Glomerular endothelial cell (primary cell): ENCODE results near the gene FAM120A. TPM values are rescaled to one million over a fixed set of nuclear protein-coding genes. Genes with fewer than 3 reads are reported as not detected.

Source experiments
- DNase-seq: peaks from one replicate; pipeline ENCODE4 v3.0.0-alpha.2; 2011; ENCODE audit warnings: low read depth, low spot score; ENCODE audit errors: extremely low read depth
- total RNA-seq: library from RNA; depleted of rRNA; stranded (reverse); fragments of >200 nt; gene quantifications from 2 replicates; pipeline ENCODE4 v1.2.3, GENCODE V29; 2015

Gene FAM120A
- total RNA-seq, 1 donor from 2014 or later, result 99.2 TPM

DNA sequence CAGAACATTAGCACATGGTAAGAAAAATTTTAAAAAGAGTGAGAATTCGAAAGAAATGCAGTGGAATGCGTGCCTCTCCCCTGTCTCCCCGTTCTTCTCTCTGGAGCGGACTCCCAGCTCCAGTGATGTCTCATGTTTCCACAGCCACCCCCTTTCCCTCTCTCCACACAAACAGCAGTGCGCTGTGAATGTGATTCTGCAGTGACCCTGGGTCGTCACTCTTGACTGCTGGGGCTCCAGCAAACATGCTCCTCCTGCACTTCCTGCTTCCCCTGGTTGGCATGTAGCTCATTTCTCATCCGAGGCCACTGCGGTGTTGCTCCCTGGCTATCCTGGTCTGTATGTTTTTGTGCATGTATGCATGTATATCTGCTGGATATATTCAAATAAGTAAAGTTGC lies 138.2 kb downstream of the FAM120A start:
- DNase-seq, result no peak

DNA sequence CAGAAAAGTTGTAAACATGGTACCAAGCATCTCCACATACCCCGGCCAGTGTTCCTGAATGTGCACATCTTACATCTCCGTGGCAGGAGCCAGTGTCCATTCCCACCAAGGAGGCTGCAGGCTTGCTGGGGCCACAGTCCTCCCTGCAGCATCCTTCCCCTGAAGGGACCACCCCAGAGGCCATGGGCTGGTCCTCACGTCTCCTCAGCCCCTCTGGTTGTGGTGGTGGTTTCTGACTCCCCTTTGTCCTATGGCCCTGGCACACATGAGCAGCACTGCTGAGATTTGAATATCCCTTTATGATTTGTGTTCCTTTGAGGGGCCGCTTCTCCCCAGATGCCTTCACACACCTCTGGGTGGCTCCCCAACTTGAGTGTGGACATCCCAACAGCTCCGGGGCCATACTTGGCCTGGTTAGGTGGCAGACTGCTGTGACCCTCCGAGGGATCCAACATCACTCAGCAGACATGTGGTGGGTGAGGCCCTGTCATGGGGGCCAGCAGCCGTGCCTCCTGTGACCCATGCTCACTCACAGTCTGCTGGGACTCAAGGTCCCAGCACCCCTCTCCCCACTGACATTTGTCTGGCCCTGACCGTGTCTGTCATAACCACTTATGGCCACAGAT lies 139.2 kb downstream of the FAM120A start:
- DNase-seq, result no peak

DNA sequence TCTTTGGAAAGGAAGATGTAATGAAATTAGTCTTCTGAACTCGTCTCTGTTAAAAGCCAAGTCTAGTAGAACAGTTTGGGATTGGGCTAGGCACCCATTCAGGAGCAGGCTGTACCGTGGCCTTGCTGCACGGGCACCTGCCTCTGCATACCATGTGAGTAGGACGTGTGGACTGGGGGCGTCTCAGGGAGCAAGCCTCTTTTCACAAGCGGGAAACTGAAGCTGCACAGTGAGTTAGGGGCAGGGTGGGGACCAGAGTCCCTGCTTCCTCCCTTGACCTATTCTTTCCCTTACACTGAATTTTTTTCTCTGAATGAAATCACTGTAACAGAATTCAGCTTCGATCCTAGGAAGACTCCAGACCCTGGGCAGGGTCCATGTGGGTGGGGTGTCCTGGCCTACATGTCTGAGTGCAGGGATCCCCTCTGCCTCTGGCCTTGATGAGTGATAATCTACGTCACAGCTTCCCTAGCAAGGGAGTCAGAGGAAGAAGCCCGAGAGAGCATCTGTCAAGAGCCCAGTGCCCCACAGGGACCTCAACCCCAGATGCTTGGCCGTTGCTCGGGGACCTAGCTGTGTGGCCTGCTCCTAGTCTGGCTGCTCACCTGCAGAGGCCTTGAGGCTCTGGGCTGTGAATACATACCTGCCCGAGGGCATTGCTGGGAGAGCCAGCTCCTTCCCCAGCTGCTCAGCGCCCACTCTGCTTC lies 140.0 kb downstream of the FAM120A start:
- no peak for DNase-seq

DNA sequence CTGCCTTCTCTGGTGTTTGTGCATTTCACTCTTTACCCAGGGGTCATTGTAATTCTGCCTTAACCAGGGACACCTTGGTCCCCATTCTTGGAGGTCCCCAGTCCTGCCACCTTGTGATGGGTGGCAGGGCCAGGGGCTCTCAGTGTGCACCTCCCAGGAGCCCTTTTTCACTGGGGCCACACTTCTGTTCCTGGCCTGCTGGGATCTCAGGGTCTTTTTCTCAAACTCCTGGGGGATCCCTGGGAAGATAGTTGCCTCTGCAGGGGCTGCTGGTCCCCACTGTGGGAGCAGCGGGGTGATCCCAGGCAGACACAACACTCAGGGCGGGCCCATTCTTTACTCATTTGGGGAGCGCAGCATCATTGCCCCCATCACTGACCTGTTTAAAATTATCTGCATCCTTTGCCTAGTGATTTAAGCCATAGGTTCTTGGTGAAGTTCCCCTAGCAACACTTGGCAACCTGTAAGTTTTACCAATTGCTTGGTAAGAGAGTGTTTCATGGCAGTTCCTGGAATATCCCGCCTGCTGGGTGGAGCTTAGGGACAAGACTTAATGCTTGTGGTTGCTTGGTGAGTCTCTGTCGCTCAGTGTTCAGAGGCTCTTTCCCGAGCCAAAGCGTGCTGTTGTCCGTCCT lies 140.6 kb downstream of the FAM120A start:
- DNase-seq, result no peak

DNA sequence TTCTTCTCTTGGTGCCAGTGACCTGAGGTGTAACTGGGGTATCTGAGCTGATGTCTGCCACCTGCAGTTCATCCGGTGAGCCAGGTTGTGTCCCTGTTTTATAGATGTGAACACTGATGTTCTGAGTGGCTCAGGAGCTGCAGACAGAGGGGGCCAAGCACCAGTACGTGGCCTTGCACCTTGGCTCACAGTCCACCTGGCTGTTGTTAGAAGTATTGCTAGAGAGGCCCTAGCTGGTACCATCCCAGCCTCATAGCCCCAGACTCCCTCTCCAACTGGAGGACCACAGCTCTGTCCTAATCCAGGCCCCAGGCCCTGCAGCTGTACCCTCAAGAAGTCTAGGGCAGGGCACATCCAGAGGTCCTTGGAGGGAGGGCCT lies 141.1 kb downstream of the FAM120A start:
- no peak for DNase-seq

DNA sequence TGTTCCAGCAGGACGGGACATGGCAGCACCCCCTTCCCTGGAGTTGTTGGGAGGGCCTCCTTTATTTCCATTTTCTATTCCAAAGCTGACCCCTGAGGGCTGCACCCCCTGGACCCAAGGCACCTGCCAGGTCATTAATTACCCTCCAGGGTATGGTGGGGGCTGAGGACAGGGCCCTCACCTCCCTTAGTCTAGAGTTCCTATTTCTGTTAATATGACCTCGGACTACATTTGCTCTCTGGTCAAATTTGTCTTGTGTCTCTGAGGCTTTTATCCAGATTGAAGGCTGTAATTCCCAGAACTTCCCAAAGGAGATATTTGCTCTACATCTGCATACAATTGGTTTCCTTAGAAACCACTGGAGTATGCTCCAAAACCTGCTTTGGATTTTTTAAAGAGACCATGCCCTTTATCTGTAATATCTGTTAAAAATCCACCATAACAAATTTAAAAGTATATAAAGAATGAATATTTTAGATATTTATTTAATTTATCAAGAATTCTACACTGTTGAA lies 141.7 kb downstream of the FAM120A start:
- DNase-seq, result no peak

DNA sequence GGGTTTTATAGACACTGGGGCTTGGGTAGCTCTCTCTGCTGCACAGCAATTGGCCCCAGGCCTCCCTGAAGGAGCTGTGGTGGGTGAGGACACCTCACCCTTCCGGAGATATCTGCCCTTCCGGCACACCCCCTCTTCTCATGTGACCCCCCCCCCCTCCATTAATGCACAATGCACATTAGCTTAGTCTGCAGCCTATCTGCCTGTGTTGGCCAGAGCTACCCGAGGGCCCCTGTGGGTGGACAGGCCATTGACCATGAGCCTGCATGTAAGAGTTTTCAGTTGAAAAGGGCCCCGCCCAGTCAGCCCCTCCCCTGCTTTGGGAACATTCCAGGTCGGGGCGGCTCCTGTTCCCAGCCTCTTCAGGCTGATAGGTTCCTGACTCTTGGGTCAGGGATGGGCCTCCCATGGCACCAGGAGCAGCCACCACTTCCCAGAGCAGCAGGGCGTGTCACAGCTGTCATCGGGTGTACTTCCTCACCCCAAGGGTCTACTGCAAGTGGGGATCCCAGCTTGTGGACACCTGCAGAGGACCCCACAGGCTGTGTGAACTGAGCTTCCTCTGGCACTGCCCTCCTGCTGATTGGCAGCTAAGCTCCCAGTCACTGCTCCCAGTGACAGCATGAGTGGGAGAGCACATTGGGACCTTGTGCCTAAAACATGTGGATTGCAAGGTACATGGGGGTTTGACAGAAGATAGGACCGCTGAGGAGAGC lies 142.7 kb downstream of the FAM120A start:
- no peak for DNase-seq

DNA sequence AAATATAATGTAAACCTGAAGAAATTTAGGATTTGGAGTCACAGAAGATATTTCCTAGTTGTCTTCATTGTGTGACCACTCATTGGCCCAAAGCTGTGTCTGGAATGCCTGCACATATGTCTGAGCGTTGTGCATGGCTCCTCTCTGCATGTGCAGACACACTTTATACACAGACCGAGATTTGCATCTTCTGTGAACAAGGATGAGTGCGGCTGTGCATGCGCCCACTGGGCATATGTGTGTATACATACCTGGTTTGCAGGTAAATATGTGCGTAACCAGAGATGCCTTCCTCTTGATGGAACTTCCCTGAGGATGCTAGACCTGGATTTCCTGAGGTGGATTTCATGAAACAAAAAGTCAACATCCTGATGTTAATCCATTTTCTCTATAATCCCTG lies 144.0 kb downstream of the FAM120A start:
- no peak for DNase-seq

DNA sequence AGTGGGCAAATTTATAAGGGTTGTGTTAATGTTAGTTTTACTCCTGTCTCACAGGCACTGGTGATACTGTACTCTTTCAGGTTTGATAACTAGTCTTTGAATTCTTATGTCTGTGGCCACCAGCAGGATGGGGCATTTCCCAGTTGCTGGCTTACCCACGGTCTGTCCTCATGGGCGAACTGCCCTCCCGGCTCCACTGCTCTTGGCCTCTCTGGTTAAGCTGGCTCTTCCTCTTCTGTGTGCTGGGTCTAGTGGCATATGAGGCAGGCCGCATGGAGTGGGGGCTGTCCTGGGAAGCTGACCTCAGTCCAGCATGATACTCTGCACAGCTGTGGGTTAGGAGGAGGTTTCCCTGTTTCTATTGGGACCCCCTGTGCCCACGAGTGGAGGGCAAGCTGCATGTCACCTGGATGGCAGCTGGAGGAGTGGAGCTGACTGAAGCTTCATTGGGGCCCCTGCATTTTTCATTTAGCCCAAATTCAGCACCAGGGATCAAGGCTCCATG lies 144.4 kb downstream of the FAM120A start:
- DNase-seq, result no peak

DNA sequence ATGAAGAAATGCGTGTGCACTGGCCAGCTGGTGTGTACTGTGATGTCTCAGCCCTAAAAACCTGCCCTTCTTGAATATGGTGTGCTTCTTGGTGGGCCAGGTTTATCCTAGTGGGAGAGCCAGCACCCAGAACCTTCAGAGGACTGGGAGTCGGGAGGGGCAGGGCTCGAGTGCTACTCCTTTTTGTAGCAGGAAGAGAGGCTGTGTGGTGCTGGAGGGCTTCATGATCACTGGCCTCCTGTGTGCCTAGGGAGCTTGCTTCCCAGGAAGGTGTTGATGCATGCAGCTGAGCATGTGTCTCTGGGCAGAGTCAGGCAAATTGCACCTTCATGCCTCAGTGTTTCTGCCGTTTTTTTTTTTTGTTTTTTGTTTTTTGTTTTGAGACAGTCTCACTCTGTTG lies 144.9 kb downstream of the FAM120A start:
- DNase-seq, result no peak

DNA sequence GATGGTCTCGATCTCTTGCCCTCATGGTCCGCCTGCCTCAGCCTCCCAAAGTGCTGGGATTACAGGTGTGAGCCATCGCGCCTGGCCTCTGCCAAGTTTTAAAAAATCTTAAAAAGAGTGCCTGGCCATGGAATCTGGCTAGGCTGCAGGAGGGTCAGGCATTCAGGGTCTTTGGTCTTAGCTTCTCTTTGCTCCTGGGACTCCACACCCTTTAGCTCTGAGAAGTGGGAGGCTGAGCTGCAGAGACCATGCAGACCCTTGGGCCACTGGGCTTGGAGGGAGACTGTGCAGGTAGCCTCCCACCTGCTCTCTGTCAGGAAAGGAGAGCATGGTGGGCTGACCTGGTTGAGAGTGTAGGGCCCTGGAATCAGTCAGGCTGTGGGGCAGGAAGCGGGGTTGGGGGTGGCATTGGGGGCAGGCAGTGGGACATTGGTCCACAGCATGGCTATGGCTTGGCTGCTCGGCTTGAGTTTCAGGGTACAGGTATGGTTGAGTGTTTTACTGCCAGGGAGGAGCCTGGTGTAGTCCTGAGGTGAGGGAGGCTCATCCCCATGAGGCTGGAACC lies 145.7 kb downstream of the FAM120A start:
- no peak for DNase-seq

DNA sequence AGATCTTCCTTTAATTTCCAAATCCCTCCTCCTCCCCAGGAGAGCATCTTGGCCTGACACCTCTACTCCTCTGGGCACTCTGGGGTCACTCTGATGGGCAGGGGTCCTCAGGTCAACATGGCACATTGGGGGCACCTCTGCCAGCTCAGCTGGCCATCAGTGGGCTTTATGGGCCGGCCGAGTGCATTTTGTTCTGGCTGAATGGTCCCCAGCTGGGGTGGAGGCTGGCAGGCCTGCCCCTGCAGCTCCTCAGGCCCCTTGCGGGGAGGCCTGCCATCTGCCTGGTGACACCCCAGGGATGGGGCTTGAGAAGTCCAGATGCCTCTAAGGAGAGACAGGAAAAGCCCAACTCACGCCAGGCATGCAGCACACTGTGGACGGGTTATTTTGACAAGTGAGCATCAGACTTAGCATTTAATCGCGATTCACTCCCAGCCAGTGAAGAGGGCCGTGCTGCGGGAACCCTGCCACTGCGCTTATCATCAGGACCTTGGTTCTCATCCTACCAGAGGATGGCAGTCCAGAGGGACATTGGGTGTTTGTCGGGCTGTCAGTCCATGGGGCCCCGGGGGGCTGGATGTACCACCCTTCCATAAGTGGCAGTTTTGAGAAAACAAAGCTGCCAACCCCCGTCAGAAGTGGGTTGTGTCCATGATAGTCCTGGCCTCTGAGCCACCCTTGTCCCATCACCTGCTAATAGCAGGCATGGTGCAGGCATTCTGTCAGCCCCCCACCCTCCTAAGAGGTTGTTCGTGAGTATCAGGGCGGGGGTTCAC lies 146.6 kb downstream of the FAM120A start:
- DNase-seq, result no peak

DNA sequence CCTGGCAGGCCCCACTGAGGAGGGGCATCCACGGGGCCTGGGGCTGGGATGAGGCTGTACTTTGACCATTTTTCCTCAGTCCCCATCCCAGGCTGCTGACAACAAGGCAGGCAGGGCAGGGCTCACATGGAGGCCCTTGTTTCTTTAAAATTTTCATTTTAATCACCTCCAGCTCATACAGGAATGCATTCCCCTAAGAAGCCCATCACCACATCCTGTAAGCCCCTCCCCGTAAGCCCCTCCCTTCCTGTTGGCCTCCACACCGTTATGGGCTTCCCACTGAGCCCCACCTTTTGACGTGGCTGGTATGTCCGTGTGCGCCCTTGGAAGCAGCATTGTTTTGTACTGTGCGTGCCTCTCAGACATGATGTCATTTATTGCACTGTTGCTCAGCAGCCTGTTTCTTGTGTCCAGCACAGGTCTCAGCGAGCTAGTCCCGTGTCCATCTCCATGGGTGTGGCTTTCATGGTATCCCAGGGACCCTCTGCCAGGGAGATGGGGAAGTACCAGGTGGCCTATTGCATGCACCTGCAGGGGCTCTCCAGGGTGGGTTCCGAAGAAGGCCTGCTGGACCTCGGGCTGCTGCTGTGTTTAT lies 147.3 kb downstream of the FAM120A start:
- DNase-seq, result no peak

DNA sequence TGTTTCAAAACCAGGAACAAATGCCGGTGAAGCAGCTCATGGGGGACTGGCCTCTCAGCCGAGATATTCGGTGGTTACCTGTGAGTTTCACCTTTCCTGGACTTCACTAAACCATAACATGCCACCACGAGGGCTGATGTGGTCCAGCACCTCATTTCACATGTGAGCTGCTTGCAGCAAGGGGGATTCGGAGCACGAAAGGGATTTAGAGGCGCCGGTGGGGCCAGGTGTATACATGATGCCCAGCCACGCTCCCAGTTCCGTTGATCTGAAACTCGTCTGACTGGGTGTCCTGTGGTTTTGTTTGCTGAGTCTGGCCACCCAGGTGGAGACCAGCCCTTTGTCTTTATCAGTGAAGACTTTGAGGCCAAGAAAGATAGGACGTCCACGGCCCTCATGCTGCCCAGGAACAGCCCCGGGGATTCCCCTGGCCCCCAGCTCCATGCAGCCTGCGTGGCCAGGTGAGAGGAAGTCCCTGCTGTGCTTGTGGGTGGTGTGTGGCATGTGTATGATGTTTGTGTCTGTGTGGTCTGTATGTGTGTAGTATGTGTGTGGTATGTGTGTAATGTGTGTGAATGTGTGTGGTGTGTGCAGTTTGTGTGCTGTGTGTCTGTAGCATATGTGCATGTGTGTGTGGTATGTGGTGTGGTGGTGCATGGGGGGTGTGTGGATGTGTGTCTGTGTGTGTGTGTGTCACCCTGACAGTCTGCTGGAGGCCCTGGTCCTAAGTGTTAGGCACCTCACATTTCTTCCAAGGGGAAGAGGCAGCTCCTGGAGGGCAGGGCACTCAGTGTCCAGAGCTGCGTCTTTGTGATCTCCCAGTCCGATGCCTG lies 148.3 kb downstream of the FAM120A start:
- no peak for DNase-seq

DNA sequence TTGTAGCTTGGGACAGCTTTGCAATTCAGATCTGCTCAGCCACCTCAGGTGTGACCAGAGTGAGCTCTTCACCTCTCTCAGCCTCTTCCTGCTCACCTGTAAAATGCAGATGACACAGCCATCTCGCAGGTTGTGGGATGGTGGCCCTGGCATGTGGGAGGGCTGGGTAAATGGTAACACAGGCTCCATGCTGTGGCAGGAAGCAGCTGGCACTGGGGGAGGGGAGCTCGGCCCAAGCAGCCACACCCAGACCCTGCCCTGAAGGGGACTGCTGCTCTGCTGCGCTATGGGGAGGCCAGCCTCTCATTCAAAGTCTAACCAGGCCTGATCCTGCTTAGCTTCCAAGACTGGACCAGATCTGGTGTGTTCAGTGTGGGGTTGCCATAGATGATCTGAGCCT lies 149.0 kb downstream of the FAM120A start:
- no peak for DNase-seq

DNA sequence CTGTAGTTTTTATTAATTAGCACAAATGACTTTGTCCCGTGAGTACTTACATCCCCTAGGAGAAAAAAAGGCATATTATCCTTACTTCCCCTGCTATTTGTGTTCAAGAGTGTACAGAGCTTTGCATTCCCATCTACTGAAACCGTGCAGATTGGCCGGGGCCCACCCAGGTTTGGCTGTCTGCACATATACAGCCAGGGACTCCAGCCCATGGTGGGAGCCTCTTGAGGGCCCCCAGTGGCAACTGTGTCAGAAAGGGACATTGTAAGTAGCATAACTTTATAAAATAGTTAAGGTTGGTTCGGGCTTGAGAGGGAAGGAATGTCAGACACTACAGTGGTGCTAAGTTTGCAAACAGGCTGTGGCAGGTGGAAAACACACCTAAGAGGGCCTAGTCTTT lies 149.6 kb downstream of the FAM120A start:
- DNase-seq, result no peak

DNA sequence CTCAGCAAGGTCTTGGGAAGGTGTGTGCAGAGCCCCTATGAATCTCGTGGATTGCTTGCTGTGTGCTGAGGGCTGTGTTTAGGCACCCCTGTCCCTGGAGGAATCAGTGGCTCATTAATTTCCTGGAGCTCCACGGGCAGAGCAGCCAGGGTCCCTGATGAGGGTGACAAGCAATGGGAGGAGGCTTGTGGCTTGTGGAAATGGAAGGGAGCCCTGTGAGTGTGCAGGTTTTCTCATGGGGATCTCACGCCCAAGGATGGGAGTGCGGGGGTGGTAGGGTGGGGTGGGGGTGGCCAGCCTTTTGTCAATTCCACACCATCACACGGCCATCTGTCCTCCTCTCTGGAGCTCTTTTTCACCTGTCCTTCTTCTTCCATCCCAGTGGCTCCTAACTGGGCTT lies 150.2 kb downstream of the FAM120A start:
- no peak for DNase-seq

DNA sequence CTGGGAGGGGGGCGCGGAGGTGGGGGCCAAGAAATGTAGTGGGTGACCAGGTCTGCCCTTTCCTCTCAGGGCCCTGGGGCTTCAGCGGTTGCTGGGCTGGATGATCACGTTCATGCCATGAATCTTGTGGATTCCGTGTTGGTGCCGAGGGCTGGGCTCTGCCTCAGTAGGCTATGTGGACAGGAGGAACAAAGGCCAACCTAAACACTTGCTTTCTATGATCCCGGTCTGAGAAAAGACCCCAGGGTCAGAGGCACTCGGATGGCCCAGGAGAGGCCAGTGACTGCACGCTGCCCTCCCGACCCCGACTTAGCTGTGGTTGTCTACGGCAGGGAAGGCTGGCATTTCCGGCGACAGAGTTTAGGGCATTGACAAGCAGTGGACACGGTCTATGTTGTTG lies 151.5 kb downstream of the FAM120A start:
- DNase-seq, result no peak

DNA sequence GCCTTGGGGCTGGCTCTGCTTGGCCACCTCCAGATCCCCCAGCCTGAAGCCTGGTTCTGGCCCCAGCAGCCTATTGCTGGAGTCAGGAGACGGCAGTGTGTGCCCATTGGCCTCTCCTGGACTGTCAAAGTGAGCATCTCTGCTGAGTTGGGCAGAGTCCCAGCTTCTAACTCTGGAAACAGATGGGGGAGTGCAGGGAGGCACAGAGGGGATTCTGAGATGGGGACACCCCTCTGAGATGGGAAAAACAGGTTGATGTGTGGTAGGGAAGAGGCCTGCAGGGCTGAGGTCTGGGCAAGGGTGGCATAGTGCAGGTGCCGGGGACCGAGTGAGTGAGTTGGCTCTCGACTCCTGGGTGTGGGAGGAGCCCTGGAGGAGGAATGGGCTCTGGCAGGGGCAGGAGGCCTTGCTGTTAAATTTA lies 152.4 kb downstream of the FAM120A start:
- DNase-seq, result no peak
